ENCODE results near the gene CDC42SE2.
A peak's percentile ranks its signal among the peaks of the same experiment; 100 is the strongest.
"Not testable (repeated sequence)": the region's sequence is repeated elsewhere in the genome, so short reads cannot be mapped to it uniquely, and the experiment has no call there.

Gene CDC42SE2

GRCh38 chr5:131250751-131251475, 12.9 kb upstream of the CDC42SE2 start:
- no peak for TF ChIP-seq CTCF (IDR thresholded peaks at IDR 0.05)
- H3K27ac ChIP-seq = peak overlapping the region; percentile 96

DNA sequence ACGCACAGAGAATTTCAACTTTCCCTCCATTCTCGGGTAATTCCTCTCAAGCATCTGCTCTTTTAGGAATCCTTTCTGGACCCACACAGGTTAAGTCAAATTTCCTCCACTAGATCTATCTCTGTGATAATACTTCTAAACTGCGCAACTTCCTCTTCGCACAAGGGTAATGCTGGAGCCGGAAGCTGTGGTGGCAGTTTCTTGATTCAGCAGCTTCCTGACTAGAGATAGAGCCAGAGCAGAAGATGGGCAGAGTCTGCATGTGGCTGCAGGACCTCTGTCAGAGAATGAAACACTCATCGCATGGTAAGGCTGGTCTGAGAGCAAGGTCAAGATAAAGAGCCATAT, 11.1 kb upstream of the CDC42SE2 start:
- no peaks in the 10 kb centered on the region for H3K27me3 ChIP-seq
- H3K36me3 ChIP-seq = no peaks in the 10 kb centered on the region
- TF ChIP-seq CTCF (IDR thresholded peaks at IDR 0.05) = no peak
- H3K4me3 ChIP-seq (ENCODE audit: low read depth in 1 of 2, low read length in 1 of 2) = peak overlapping the region; percentile 49 to 64
- peaks cover 69 to 73% of the 10 kb centered on the region in 2 experiments for H3K4me1 ChIP-seq (ENCODE audit: control insufficient read depth in 1 of 2, insufficient read depth in 1 of 2, low read depth in 1 of 2, low read length in 1 of 2)
- H3K27ac ChIP-seq = peak overlapping the region; percentile 96
- H3K9me3 ChIP-seq = no peaks in the 10 kb centered on the region

More at GRCh38 chr5:131250751-131251475, 12.9 kb upstream of the CDC42SE2 start:
- H3K9me3 ChIP-seq = no peaks in the 10 kb centered on the region
- no peaks in the 10 kb centered on the region for H3K36me3 ChIP-seq
- no peaks in the 10 kb centered on the region for H3K27me3 ChIP-seq
- H3K4me1 ChIP-seq (ENCODE audit: control insufficient read depth in 1 of 2, insufficient read depth in 1 of 2, low read depth in 1 of 2, low read length in 1 of 2) = peaks cover 50 to 54% of the 10 kb centered on the region in 2 experiments
- no peak overlapping the region for H3K4me3 ChIP-seq (ENCODE audit: low read depth in 1 of 2, low read length in 1 of 2)

- not testable (repeated sequence) for H3K9me3 ChIP-seq, H3K36me3 ChIP-seq, H3K27me3 ChIP-seq
- Histone ChIP-seq H3K27ac (peak overlapping the region; percentile 96), H3K4me1 (ENCODE audit: control insufficient read depth in 1 of 2, insufficient read depth in 1 of 2, low read depth in 1 of 2, low read length in 1 of 2) (peaks cover 81 to 85% of the 10 kb centered on the region in 2 experiments), H3K4me3 (ENCODE audit: low read depth in 1 of 2, low read length in 1 of 2) (peak overlapping the region in 1 of 2 experiments; percentile 64)
Measured at GRCh38 chr5:131254025-131254424, 9.8 kb upstream of the CDC42SE2 start.

GRCh38 chr5:131254741-131255140, 9.1 kb upstream of the CDC42SE2 start:
- Histone ChIP-seq H3K27ac (peak overlapping the region; percentile 96), H3K4me1 (ENCODE audit: control insufficient read depth in 1 of 2, insufficient read depth in 1 of 2, low read depth in 1 of 2, low read length in 1 of 2) (peaks cover 81 to 91% of the 10 kb centered on the region in 2 experiments), H3K9me3 (no peaks in the 10 kb centered on the region), H3K36me3 (no peaks in the 10 kb centered on the region), H3K27me3 (no peaks in the 10 kb centered on the region), H3K4me3 (ENCODE audit: low read depth in 1 of 2, low read length in 1 of 2) (peak overlapping the region in 1 of 2 experiments; percentile 64)
- TF ChIP-seq CTCF (IDR thresholded peaks at IDR 0.05) = no peak

GRCh38 chr5:131256507-131256823, 7.4 kb upstream of the CDC42SE2 start:
- Histone ChIP-seq H3K36me3 (no peaks in the 10 kb centered on the region), H3K27me3 (no peaks in the 10 kb centered on the region), H3K4me3 (ENCODE audit: low read depth in 1 of 2, low read length in 1 of 2) (peak overlapping the region in 1 of 2 experiments; percentile 47), H3K4me1 (ENCODE audit: control insufficient read depth in 1 of 2, insufficient read depth in 1 of 2, low read depth in 1 of 2, low read length in 1 of 2) (peaks cover 88 to 98% of the 10 kb centered on the region in 2 experiments), H3K27ac (peak overlapping the region; percentile 97), H3K9me3 (no peaks in the 10 kb centered on the region)
- no peak for TF ChIP-seq CTCF (IDR thresholded peaks at IDR 0.05)

DNA sequence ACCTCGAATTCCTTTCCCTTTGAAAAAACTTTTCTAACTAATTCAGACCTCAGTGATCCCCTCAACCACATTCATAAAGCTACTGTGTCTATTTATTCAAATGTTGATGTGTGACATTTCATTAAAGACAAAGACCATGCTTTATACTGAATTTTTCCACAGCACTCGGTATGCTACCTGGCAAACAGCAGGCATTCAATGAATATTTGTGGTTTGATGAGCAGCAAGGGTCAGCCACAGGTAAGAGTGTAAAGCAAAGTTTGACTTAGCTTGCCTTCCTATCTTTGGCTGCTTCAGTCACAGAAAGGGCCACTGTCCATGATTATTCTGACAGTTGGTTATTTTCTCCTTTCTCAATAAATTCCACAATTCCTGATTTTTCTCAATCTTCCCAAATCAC, 5.1 kb upstream of the CDC42SE2 start:
- H3K36me3 ChIP-seq = no peaks in the 10 kb centered on the region
- no peaks in the 10 kb centered on the region for H3K27me3 ChIP-seq
- TF ChIP-seq CTCF (IDR thresholded peaks at IDR 0.05) = no peak
- H3K9me3 ChIP-seq = no peaks in the 10 kb centered on the region
- H3K27ac ChIP-seq = peak overlapping the region; percentile 97
- H3K4me3 ChIP-seq (ENCODE audit: low read depth in 1 of 2, low read length in 1 of 2) = no peak overlapping the region
- peaks cover 73 to 91% of the 10 kb centered on the region in 2 experiments for H3K4me1 ChIP-seq (ENCODE audit: control insufficient read depth in 1 of 2, insufficient read depth in 1 of 2, low read depth in 1 of 2, low read length in 1 of 2)
